GOT3 (cell line): ENCODE measurements around the gene EAPP.
"Not testable (repeated sequence)": the region's sequence is repeated elsewhere in the genome, so short reads cannot be mapped to it uniquely, and the experiment has no call there.

Source experiments
- DNase-seq: peaks from one replicate; lab custom pipeline; 2025; ENCODE audit warnings: mixed read lengths; lab: John Stamatoyannopoulos, UW

The EAPP gene

GRCh38 chr14:34539407-34540180, at the start of gene EAPP:
EAPP (minus strand) TSS chr14:34539701; CDS start chr14:34539628, 73 bp downstream.
- DNase-seq: no peak

- no peak for DNase-seq
Measured at GRCh38 chr14:34583525-34583924, 44.0 kb upstream of the EAPP start.

GRCh38 chr14:34582117-34582680, 42.7 kb upstream of the EAPP start:
- no peak for DNase-seq

GRCh38 chr14:34580381-34580780, 40.9 kb upstream of the EAPP start:
- DNase-seq: no peak

- no peak for DNase-seq
Measured at GRCh38 chr14:34571771-34572170, 32.3 kb upstream of the EAPP start.

GRCh38 chr14:34569750-34570149, 30.2 kb upstream of the EAPP start:
- no peak for DNase-seq

- no peak for DNase-seq
Measured at GRCh38 chr14:34568803-34569202, 29.3 kb upstream of the EAPP start.

- no peak for DNase-seq
Measured at GRCh38 chr14:34562776-34563150, 23.3 kb upstream of the EAPP start.

GRCh38 chr14:34562037-34562775, 22.7 kb upstream of the EAPP start:
- not testable (repeated sequence) for DNase-seq

- not testable (repeated sequence) for DNase-seq
Measured at GRCh38 chr14:34556498-34556829, 17.0 kb upstream of the EAPP start.

- not testable (repeated sequence) for DNase-seq
Measured at GRCh38 chr14:34555583-34556497, 16.3 kb upstream of the EAPP start.

GRCh38 chr14:34554540-34555250, 15.2 kb upstream of the EAPP start:
- no peak for DNase-seq

GRCh38 chr14:34549276-34549966, 9.9 kb upstream of the EAPP start:
- DNase-seq: not testable (repeated sequence)

GRCh38 chr14:34548472-34548981, 9.0 kb upstream of the EAPP start:
- no peak for DNase-seq

- not testable (repeated sequence) for DNase-seq
Measured at GRCh38 chr14:34547136-34547520, 7.6 kb upstream of the EAPP start.

- not testable (repeated sequence) for DNase-seq
Measured at GRCh38 chr14:34546272-34547135, 7.0 kb upstream of the EAPP start.

- not testable (repeated sequence) for DNase-seq
Measured at GRCh38 chr14:34540181-34541059, 919 bp upstream of the EAPP start.

- DNase-seq: no peak
Measured at GRCh38 chr14:34538871-34539406, 562 bp downstream of the EAPP start.
